GM21619 (cell line): ENCODE data around the gene C2orf76.
"Not testable (repeated sequence)": the region's sequence is repeated elsewhere in the genome, so short reads cannot be mapped to it uniquely, and the experiment has no call there.

ENCODE experiments used
- ATAC-seq: cut with Tn5 transposase; IDR thresholded peaks from one replicate; pipeline ENCODE4 v1.9.1; 2021; ENCODE audit not compliant: unreplicated experiment

Gene C2orf76

GRCh38 chr2:119377993-119378345, 11.3 kb upstream of the C2orf76 start:
- no peak for ATAC-seq

- ATAC-seq: no peak
These were observed 10.8 kb upstream of the C2orf76 start for GRCh38 chr2:119377294-119377992.

- no peak for ATAC-seq
These were observed 10.2 kb upstream of the C2orf76 start for GRCh38 chr2:119376810-119377209.

GRCh38 chr2:119376406-119376805, 9.8 kb upstream of the C2orf76 start:
- not testable (repeated sequence) for ATAC-seq

- not testable (repeated sequence) for ATAC-seq
These were observed 7.5 kb upstream of the C2orf76 start for GRCh38 chr2:119373907-119374745.

GRCh38 chr2:119372778-119373568, 6.3 kb upstream of the C2orf76 start:
- ATAC-seq: no peak

GRCh38 chr2:119371111-119371510, 4.5 kb upstream of the C2orf76 start:
- no peak for ATAC-seq

- no peak for ATAC-seq
These were observed 3.2 kb upstream of the C2orf76 start for GRCh38 chr2:119369845-119370244.

GRCh38 chr2:119367472-119368099, 952 bp upstream of the C2orf76 start:
- ATAC-seq: peak; percentile 27

GRCh38 chr2:119366161-119366648, 429 bp downstream of the C2orf76 start:
- ATAC-seq: peak; percentile 1

GRCh38 chr2:119365436-119365835, 1.2 kb downstream of the C2orf76 start:
- ATAC-seq: no peak

GRCh38 chr2:119364798-119365197, 1.8 kb downstream of the C2orf76 start:
- no peak for ATAC-seq

GRCh38 chr2:119360423-119360966, 6.1 kb downstream of the C2orf76 start:
- no peak for ATAC-seq

GRCh38 chr2:119359774-119360173, 6.9 kb downstream of the C2orf76 start:
- ATAC-seq: no peak

- no peak for ATAC-seq
These were observed 11.8 kb downstream of the C2orf76 start for GRCh38 chr2:119354860-119355259.

GRCh38 chr2:119352357-119352756, 14.3 kb downstream of the C2orf76 start:
- peak; percentile 95 for ATAC-seq

GRCh38 chr2:119350311-119350998, 16.2 kb downstream of the C2orf76 start:
- ATAC-seq: no peak

- ATAC-seq: no peak
These were observed 17.3 kb downstream of the C2orf76 start for GRCh38 chr2:119349289-119349688.

GRCh38 chr2:119341684-119342083, 24.9 kb downstream of the C2orf76 start:
- ATAC-seq: no peak

- no peak for ATAC-seq
These were observed 27.1 kb downstream of the C2orf76 start for GRCh38 chr2:119339562-119339923.
